Calu3 (cell line): ENCODE results near the gene KLHDC9. TPM values are rescaled to one million over a fixed set of nuclear protein-coding genes. Genes with fewer than 3 reads are reported as not detected.

ENCODE experiments used
- BruUV-seq: library from RNA; stranded (reverse); fragments of 400-500 nt; replicated peaks from 2 replicates; lab custom pipeline; 2021; lab: Mats Ljungman, UMichigan
- CTCF ChIA-PET: fragments of 300-600 bp; sonication (Branson Sonifier 250); formaldehyde crosslinking; loops from one replicate; lab custom pipeline; 2022; ENCODE audit warnings: antibody characterized with exemption; lab: Charles Lee
- DNase-seq: peaks from one replicate; pipeline ENCODE4 v3.0.0; 2022
- H3K27ac Mint-ChIP-seq: one replicate; pipeline ENCODE4 v1.8.0; 2022; ENCODE audit warnings: mixed read lengths; ENCODE audit not compliant: unreplicated experiment
- H3K27me3 Mint-ChIP-seq: one replicate; pipeline ENCODE4 v1.8.0; 2022; ENCODE audit warnings: mixed read lengths; ENCODE audit not compliant: unreplicated experiment
- H3K36me3 Mint-ChIP-seq: one replicate; pipeline ENCODE4 v1.8.0; 2022; ENCODE audit warnings: mild to moderate bottlenecking, moderate library complexity, mixed read lengths; ENCODE audit not compliant: insufficient read depth, unreplicated experiment
- H3K4me1 Mint-ChIP-seq: one replicate; pipeline ENCODE4 v1.8.0; 2022; ENCODE audit warnings: mild to moderate bottlenecking, low read depth, mixed read lengths; ENCODE audit not compliant: unreplicated experiment
- H3K4me3 Mint-ChIP-seq: one replicate; pipeline ENCODE4 v1.8.0; 2022; ENCODE audit warnings: mild to moderate bottlenecking, low read depth, moderate library complexity, mixed read lengths; ENCODE audit not compliant: unreplicated experiment
- H3K9me3 Mint-ChIP-seq: one replicate; pipeline ENCODE4 v1.8.0; 2022; ENCODE audit warnings: low read depth, mixed read lengths; ENCODE audit not compliant: unreplicated experiment
- intact Hi-C: fragments of 100-400 bp; cut with micrococcal nuclease; formaldehyde crosslinking; loops from one replicate; pipeline ENCODE4 v1.10.0; 2022; ENCODE audit not compliant: unreplicated experiment
- total RNA-seq: library from RNA; stranded (reverse); gene quantifications from 2 replicates; pipeline ENCODE4 v1.2.3, GENCODE V29; 2022
- TF ChIP-seq, protein P1 (sequence below): fragments of 200-600 bp; IDR thresholded peaks from one replicate; pipeline ENCODE4 v1.8.0; 2022; ENCODE audit warnings: antibody characterized with exemption; ENCODE audit not compliant: unreplicated experiment

Gene KLHDC9
- total RNA-seq, 1 experiment from 2014 or later: 5.3 TPM

DNA sequence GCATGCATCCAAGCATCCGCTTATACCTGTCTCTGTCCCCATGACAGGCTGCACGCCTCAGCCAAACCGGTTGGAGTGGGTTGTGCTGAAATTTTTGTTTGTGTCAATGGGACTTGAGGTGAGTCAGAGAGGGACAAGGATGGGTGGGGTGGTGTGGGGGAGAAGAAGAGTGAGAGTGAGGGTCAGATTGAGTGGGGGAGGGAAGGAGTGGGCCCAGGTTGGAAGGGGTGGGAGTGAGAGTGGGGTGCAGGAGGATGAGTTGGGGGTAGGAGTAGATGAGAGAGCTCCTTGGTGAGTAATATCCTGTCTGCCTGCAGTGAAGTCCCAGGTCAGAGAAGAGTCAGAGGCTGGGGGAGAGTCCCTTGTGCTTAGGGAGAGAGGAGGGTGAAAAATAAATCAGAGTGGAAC lies 5.5 kb upstream of the KLHDC9 start:
- intact Hi-C loops: no loop called here
- H3K27me3 Mint-ChIP-seq: no peaks in the 10 kb centered on the region
- H3K36me3 Mint-ChIP-seq: peaks cover 24% of the 10 kb centered on the region
- peaks cover 73% of the 10 kb centered on the region for H3K4me1 Mint-ChIP-seq
- CTCF ChIA-PET: interaction anchor here (1.2 kb wide), 1 partner anchor 10 kb away, joined by 5 read pairs; no protein-coding TSS in a partner anchor
- H3K27ac Mint-ChIP-seq: peak overlapping the region; percentile 39
- BruUV-seq: no TSS peak
- peak; percentile 67 for DNase-seq
- TF ChIP-seq, protein P1, sequence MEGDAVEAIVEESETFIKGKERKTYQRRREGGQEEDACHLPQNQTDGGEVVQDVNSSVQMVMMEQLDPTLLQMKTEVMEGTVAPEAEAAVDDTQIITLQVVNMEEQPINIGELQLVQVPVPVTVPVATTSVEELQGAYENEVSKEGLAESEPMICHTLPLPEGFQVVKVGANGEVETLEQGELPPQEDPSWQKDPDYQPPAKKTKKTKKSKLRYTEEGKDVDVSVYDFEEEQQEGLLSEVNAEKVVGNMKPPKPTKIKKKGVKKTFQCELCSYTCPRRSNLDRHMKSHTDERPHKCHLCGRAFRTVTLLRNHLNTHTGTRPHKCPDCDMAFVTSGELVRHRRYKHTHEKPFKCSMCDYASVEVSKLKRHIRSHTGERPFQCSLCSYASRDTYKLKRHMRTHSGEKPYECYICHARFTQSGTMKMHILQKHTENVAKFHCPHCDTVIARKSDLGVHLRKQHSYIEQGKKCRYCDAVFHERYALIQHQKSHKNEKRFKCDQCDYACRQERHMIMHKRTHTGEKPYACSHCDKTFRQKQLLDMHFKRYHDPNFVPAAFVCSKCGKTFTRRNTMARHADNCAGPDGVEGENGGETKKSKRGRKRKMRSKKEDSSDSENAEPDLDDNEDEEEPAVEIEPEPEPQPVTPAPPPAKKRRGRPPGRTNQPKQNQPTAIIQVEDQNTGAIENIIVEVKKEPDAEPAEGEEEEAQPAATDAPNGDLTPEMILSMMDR: no peak
- H3K9me3 Mint-ChIP-seq: no peaks in the 10 kb centered on the region
- no peak overlapping the region for H3K4me3 Mint-ChIP-seq

DNA sequence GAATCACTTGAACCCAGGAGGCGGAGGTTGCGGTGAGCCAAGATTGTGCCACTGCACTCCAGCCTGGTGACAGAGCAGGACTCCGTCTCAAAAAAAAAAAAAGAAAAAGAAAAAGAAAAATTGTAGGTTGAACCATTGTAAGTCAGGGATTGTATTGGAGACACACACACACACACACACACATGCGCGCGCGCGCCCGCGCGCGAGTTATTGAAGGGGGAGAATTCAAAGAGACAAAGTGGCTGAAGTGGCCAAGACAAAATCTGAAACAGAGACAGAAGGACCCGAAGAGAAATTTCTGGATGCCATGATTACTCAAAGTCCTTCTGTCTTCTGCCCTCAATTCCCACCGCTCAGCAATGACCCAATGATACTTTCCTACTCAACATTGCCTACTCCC lies 3.7 kb upstream of the KLHDC9 start:
- no peak overlapping the region for H3K4me3 Mint-ChIP-seq
- BruUV-seq: no TSS peak
- TF ChIP-seq, protein P1: no peak
- H3K27me3 Mint-ChIP-seq: no peaks in the 10 kb centered on the region
- H3K4me1 Mint-ChIP-seq: peaks cover 70% of the 10 kb centered on the region
- DNase-seq: no peak
- H3K9me3 Mint-ChIP-seq: no peaks in the 10 kb centered on the region
- H3K27ac Mint-ChIP-seq: no peak overlapping the region
- intact Hi-C loops: no loop called here
- H3K36me3 Mint-ChIP-seq: peaks cover 24% of the 10 kb centered on the region
- CTCF ChIA-PET: no interaction called here

DNA sequence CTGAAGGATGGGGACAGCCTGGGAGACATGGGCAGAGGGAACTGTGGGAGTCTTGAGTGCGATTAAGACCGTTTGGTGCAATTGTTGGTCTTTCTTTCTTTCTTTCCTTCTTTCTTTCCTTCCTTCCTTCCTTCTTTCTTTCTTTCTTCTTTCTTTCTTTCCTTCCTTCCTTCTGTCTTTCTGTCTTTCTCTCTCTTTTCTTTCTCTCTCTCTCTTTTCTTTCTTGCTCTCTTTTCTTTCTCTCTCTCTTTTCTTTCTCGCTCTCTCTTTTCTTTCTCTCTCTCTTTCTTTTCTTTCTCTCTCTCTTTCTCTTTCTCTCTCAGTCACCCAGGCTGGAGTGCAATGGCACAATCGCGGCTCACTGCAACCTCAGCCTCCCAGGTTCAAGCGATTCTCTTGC lies 2.9 kb upstream of the KLHDC9 start:
- intact Hi-C loops: loop anchor here (5.0 kb wide), 1 partner anchor 33 kb away; no protein-coding TSS in a partner anchor
- no peak for DNase-seq
- Mint-ChIP-seq H3K9me3 (no peaks in the 10 kb centered on the region), H3K4me1 (peaks cover 63% of the 10 kb centered on the region), H3K4me3 (no peak overlapping the region), H3K27me3 (no peaks in the 10 kb centered on the region), H3K36me3 (peaks cover 24% of the 10 kb centered on the region), H3K27ac (peak overlapping the region; percentile 1)
- TF ChIP-seq, protein P1: no peak
- no TSS peak for BruUV-seq
- CTCF ChIA-PET: interaction anchor here (2.7 kb wide), 1 partner anchor 49 kb away, joined by 17 read pairs; the partner anchor contains the start of gene USF1

DNA sequence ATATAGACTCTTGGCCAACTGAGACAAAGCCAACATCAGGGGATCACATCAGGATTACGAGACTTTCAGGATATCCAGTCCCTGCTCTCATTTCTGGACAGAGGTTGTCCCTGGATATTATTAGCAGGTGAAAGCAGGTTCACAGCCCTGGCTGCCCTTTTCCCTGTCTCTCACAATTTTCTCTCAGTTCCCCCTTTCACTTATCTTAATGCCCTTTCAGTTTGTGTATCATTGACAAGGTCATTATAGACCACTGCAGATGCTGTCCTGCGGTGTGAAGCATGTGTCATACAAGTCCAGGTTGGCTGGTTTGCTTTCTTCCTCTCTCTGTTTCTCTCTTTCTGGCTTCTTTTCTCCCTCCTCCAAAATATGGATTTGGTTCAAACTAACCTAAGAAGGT lies 2.1 kb upstream of the KLHDC9 start:
- Mint-ChIP-seq H3K27ac (no peak overlapping the region), H3K9me3 (no peaks in the 10 kb centered on the region)

More for the DNA sequence above, 2.1 kb upstream of the KLHDC9 start:
- Mint-ChIP-seq H3K4me3 (no peak overlapping the region), H3K36me3 (peaks cover 24% of the 10 kb centered on the region), H3K4me1 (peaks cover 55% of the 10 kb centered on the region), H3K27me3 (no peaks in the 10 kb centered on the region)
- TF ChIP-seq, protein P1: no peak
- CTCF ChIA-PET: interaction anchor here (2.7 to 4.0 kb wide), 2 partner anchors 24 to 50 kb away, joined by 17 to 56 read pairs; partner anchors contain the start of gene USF1
- DNase-seq: no peak
- no TSS peak for BruUV-seq
- intact Hi-C loops: loop anchor here (2.0 to 5.0 kb wide), 3 partner anchors 13 to 103 kb away; no protein-coding TSS in a partner anchor
